GM18858 (cell line): Measurements from ENCODE around the gene ZNF345.

Experiments
- ATAC-seq: cut with Tn5 transposase; IDR thresholded peaks from one replicate; pipeline ENCODE4 v1.9.1; 2021; ENCODE audit not compliant: unreplicated experiment

Gene ZNF345

DNA sequence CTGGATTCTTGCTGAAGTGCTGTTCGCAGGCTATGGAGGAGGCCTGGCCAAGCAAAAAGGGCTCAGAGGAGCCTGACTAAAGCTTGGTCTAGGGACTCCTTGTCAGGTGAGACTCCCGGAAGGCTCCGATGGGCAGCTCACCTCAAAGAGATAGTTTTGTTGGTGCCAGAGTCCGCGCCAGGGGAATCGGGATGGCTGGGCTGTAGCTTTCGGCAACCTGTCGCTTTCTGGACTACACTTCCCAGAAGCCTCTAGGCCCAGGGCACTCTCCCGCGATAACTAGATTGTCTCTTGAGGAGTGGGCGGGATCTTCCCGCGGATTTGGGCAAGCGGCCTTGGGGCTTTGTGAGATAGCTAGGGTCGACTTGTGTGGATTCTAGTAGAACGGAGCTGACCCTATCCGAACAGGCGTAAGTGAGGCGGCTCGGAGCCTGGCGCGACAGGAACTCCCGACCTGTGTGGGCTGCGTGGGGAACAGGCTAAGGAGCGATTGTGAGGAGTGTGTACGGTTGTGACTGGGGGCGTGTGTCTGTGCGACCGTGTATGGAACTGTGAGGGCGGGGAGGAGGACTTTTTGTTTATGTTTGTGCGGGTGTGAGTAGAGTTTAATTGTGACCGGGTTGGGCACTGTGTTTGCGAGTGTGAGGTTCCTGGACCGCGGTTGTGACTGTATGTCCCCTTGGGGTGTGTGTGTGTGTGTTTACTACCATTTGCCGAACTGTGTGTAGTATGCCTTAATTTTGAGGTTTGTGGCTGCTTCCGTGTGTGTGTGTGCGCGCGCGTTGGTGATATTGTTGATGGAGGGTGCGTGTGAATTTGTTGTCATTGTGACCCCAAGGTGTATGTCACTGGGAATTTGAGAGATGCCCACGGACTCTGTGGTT lies at the start of gene ZNF345:
ZNF345 (plus strand) TSS at position 318 of the 884 bp plus-strand sequence. CDS start 25,955 bp downstream, outside the sequence.
- peak; percentile 56 for ATAC-seq

DNA sequence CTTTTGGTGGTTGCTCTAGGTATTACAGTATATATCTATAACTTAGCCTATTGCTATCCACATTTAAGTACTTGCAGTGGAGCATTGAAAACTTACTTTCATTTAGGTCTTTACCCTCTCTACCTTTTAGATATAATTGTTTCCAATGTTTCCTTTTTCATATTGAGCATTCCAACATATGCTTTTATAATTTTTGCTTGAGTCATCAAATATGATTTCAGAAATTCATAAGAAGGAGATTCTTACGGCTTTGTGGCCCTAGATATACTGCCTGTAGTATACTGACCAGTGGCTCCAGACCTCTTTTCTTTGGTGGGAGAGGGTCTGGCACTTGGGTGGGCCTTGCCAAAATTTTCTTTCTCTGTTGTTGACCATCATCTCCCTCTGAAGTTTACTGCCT lies 45.3 kb upstream of the ZNF345 start:
- no peak for ATAC-seq

DNA sequence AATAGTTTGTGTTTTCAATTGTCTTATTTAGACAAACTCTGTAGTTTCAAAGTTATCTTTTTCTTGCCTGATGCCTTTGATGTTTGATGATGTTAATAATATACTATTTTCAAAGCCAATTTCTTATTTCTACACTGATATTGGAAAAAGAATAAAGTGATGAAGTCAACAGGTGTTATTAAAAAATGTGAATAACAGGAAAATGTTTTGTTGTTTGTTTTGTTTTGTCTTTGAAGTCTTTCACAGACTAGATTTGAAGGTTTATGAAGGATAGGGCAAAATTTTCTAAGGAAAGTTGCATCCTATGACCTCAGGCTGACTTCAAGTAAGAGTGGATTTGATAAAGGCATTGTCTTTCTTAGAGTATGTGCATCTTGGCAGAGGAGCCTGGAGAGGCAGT lies 43.6 kb upstream of the ZNF345 start:
- no peak for ATAC-seq

DNA sequence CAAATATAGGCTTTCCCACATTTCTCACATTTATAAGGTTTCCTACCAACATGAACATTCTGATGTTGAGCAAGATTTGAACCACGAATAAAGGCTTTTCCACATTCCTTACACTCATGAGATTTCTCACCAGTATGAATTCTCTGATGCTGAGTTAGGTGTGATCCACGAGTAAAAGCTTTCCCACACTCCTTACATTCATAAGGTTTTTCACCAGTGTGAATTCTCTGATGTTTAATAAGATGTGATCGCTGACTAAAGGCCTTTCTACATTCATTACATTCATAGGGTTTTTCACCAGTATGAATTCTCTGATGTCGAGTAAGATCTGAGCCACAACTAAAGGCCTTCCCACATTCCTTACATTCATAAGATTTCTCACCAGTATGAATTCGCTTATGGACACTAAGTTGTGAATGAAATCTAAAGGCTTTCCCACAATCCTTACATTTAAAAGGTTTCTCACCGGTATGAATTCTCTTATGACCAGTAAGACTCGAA lies 31.5 kb upstream of the ZNF345 start:
- ATAC-seq = no peak

DNA sequence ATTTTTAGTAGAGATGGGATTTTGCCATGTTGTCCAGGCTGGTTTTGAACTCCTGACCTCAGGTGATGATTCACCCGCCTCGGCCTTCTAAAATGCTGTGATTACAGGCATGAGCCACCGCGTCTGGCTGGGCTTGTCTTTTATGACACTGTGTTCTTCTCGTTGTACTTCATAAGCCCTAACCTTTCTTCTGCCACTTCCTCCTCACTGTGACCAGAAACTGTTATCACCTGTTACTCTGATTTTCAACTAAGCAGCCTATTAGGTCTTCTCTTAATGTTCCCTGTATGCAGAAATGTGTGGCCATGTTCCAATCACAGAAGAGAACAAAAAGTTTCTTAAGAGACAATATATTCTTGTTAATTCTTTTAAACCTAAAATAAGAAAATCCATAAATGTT lies 28.9 kb upstream of the ZNF345 start:
- no peak for ATAC-seq

DNA sequence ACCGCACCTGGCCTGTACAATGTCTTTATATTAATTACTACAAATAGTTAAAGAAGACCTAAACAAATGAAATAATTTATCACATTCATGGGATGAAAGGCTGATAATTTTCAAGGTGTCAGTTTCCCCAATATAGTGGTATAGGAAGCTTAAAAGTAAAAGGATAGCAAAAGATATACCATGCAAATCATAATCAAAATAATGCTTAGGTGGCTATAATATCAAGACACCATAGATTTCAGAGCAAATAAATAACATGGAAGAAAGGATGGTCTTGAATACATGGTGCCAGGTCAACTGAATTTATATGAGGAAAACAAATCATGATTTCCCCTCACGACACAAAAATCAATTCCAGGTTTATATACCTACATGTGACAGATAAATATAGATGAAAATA lies 17.2 kb upstream of the ZNF345 start:
- no peak for ATAC-seq

DNA sequence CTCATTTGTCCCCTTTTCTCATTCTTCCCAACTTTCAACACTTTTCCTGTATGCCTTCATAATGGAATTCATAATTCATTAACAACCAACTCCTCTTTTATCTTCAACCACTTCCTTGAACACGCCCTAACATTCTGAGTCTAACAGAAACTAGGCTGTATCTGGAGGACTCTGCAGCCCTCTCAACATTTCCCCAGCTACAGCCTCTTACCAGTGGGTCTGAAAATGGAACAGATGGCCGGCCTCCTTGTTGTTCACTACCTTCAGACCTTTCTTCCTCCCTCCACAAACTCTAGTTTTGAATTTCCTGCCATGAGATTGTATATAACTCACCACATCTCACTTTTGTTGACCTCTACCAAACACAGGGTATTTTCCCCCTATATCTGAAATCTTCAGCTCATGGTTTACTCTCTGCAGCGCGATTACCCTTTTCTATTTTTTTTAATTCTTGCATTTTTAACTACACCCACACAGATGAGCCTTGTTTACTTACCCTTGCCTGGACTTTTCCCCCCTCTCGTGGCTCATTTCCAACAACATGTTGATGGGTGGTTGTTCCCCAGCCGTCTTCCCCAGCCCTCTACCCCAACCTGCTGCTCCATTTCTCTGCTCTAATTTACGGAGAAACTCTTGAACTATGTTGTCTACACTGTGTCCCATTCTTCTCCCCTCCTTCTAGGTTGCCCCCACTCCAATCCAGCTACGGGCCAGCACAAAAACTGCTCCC lies 13.3 kb upstream of the ZNF345 start:
- ATAC-seq = no peak

DNA sequence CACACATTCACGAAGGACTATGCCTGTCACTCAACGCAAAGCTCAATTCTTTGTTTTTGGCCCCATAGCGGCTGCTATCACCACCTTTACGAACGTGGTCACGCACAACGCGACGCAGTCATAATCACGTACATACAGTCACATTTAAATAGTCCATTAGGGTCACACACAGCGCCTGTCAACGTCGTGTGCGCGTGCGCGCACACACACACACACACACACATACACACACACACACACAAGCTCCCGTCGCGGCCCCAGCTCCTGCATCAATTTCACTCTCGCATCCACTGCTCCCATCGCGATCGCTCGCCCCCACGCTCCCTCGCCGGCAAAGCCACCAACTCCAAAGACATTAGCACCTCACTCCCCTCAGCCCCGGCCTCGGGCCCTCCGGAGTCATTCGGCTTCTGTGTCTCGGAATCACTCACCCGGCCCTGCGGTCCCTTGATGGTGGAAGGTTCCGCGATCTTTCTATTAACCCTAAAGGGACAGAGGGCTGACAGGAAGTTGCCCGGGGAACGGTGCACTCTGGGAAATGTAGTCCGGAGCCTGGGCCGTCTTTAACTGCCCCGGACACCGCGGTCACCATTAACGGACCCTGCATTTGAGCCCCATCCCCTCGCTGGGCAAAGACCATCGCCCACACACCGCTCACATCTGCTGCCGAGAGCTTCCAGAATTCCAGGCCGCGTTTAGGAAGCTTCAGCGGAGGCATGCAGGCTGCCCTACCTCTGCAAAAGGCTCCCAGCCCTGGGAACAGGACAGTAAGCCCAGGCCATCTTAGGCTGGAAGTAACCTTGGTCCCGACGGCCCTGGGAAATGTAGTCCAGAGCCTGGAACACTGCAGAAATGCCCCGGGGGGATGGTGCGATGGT lies 12.5 kb upstream of the ZNF345 start, which contains the start of gene ZNF790:
ZNF790 (minus strand) TSS at position 482 of the 878 bp plus-strand sequence. CDS start 12,768 bp downstream, outside the sequence.
- ATAC-seq = peak; percentile 67

DNA sequence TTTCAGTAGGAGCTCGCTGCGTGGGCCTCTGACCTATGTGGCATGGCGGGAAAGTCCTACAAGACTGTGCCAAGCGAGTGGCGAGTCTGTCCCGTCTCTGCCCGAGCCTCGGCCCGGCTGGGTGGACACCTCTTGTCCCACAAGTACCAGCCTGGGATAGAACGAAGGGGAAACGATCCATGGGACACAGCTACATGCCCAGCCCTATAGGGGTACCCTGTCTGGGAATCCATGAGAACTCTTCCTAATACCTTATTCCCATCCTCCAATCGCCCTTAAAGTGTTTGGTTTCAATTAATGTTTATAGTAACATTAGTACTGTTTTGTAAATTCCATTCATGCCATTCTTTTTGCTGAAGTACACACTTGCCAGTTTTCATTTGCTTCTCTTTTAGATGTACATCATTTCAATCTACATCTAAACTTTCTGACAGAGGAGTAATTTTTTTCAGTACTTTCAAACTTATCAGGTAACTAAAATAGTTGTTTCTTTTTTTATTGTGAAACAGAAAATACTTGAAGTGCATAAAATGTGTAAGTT lies 11.8 kb upstream of the ZNF345 start:
- no peak for ATAC-seq

DNA sequence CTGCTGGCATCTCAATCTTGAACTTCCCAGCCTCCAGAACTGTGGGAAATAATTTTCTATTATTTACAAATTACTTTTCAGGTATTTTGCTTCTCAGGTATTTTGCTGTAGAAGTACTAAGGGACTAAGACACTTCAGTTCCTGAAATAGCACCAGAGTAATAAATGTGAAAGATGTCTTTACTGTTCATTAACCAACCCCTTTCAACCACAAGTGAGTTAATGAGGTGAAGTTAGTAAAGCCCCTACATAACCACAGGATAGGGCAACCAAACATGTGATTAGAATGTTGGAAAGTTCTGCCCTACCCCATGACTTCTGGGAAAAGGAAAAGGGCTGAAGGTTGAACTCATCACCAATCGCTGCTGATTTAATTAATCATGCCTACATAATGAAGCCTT lies 2.7 kb upstream of the ZNF345 start:
- ATAC-seq = no peak

DNA sequence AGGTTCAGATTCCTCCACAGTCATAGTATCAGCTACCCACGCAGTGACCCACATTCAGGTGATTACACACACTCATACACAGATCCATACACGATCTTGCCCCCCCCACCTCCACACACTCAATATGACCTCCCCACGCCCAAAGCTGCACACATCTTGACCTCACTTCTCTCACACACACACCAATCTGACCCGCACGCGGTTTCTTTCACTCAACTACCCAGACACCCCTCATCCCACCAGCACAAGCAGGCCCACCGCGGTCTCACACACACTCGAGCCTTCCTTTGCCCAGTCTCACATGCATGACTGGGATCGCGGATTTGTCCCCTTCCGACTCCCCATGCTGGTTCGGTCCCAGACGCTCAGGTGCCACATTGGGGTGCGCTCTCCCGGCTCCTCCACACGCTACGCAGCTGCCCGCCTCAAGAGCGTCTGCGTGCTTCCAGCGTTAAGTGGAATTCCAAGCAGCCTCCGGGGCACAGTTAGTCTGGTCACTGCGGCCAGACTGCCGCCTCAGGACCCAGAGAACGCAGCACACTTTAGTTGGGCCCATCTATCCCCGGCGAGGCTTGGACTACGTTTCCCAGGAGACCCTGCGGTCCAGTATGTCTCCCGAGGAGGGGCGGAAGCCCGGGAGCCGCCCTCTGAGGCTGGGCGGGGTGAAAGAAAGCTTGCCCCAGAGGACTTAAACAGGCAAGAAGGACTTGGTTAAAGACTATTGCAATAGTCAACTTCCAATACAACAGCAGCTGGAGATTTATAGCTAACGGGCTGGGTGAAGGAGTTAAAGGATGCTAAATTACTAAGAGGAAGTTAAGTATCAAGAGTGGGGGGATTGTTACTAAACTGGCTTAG lies 746 bp upstream of the ZNF345 start:
- ATAC-seq = peak; percentile 74

DNA sequence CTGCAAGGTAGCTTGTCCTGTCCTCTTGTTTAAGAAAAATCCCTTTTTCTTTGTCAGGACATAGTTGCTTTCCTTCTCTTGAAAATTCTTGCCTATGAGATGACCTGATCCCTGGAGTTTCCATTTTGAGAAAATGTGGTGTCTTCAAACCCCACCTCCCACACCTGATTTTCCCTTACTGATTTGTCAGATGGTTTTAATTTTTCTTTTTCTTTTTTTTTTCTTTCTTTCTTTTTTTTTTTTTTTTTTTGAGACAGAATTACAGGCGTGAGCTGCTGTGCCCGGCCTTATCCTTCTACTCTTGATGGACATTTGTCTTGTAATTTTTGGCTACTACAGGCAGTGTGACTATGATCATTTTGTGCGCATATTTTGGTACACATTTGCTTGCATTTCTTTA lies 1.2 kb downstream of the ZNF345 start:
- ATAC-seq = no peak

DNA sequence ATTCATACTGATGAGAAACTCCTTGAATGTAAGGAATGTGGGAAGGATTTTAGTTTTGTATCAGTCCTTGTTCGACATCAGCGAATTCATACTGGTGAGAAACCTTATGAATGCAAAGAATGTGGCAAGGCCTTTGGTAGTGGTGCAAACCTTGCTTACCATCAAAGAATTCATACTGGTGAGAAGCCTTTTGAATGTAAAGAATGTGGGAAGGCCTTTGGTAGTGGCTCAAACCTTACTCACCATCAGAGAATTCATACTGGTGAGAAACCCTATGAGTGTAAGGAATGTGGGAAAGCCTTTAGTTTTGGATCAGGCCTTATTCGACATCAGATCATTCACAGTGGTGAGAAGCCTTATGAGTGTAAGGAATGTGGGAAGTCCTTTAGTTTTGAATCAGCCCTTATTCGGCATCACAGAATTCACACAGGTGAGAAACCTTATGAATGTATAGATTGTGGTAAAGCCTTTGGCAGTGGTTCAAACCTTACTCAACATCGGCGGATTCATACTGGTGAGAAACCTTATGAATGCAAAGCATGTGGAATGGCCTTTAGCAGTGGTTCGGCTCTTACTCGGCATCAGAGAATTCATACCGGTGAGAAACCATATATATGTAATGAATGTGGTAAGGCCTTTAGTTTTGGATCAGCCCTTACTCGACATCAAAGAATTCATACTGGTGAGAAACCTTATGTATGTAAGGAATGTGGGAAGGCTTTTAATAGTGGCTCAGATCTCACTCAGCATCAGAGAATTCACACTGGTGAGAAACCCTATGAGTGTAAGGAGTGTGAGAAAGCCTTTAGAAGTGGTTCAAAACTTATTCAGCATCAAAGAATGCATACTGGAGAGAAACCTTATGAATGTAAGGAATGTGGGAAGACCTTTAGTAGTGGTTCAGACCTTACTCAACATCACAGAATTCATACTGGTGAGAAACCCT lies 26.6 kb downstream of the ZNF345 start:
- no peak for ATAC-seq

DNA sequence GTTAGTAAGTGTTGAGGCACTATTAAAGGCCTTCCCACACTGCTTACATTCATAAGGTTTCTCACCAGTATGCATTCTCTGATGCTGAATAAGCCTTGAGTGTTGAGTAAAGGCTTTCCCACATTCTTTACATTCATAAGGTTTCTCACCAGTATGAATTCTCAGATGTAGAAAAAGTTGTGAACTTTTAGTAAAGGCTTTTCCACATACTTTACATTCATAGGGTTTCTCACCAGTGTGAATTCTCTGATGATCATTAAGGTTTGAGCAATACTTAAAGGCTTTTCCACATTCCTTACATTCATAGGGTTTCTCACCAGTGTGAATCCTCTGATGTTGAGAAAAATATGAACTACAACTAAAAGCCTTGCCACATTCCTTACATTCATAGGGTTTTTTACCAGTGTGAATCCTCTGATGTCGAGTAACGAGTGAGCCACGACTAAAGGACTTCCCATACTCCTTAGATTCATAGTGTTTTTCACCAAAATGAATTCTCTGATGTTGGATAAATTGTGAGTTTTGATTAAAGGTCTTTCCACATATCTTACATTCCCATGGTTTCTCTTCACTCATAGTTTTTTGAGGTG lies 41.2 kb downstream of the ZNF345 start:
- ATAC-seq = no peak

DNA sequence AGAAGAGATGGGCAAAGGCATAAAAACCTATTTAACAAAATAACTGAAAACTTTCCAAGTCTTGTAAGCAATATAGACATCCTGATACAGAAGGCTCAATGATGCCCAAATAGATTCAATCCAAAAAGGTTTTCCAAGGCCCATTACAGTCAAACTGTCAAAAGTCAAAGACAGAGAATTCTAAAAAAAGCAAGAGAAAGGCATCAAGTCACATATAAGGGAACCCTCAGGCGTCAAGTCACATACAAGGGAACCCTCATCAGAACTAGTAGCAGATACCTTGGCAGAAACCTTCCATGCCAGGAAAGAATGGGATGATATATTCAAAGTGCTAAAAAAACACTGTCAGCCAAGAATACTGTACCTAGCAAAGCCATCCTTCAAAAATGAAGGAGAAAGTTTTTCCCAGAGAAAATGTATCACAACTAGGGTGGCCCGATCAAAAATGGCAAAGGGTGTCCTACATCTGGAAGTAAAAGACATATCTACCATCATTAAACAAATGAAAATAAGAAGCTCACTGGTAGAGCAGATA lies 44.2 kb downstream of the ZNF345 start:
- no peak for ATAC-seq

DNA sequence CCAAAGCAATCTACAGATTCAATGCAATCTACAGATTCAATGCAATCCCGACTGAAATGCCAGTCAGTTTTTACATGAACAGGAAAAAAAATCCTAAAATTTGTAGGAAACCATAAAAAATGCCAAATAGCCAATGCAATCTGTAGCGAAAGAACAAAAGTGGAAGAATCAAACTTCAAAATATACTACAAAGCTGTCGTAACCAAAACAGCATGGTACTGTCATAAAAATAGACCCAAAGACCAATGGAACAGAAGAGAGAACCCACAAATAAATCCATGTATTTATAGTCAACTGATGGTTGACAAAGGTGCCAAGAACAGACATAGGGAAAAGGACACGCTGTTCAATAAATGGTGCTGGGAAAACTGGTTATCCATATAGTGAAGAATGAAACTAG lies 47.7 kb downstream of the ZNF345 start:
- no peak for ATAC-seq

DNA sequence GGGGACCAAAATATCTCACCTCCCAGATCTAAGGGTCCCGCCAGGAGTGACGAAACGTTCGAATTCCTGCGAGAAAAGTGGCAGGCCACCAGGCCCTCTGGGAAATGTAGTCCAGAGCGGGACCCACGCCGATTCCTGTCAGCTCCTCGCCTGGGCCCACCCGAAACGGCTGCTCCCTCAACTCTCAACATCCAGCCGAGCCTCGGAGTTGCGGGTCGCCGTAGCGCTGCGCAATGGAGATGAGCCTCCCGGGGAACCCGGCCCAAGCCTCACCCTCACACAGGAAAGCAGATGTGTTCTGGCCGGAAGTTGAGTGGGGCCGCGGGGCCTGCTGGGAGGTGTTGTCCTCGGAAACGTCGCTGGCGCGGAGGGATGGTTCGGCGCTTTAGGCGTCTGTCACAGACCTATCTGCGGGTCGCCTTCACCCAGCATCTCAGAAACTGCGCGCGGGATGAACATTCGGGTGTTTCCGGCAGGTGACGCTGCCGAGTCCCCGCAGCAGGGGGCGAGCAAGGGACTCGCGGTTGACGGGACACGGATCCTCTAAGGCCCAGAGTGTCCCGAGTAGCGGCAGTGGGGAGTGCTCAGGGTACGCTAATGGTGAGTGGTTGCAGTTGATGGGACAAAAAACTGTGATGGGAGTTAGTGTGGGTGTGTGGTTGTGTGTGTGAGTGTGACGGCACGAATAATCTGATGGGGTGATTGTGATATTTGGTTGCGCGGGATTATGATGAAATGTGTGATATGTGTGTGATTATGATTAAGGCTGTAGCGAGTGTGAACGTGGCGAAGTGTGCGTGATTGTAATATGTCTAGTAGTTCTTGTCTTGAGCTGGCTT lies 65.5 kb downstream of the ZNF345 start, which contains the start of the genes ZNF568 and ZNF829:
ZNF568 (plus strand) TSS at position 341 of the 839 bp plus-strand sequence. CDS start 6,439 bp downstream, outside the sequence.
ZNF829 (minus strand) TSS at position 300 of the 839 bp plus-strand sequence. CDS start 1,124 bp downstream, outside the sequence.
- ATAC-seq = peak; percentile 72
